Kidney capillary endothelial cell (primary cell): ENCODE measurements around the gene ISX.

Experiments
- DNase-seq: peaks from one replicate; pipeline ENCODE4 v3.0.0-alpha.2; 2018; ENCODE audit warnings: low spot score

The ISX gene

DNA sequence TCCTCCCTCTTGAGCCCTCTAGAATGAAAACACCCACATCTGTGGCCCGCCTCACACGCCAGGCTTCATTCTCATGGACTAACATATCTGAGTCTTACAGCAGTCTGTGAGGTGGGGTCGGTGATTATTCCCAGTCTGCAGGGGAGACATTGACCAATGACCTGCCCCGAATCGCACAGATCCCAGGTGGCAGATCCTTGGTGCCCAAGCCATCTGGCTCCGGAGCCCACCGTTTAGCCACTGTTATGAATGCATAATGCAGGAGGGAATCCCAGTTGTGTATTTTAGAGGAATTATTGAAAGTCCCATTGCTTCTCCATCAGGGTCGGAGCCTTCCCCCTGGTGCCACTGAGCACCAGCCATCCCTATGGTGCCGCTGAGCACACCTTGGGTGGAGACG, 47.4 kb downstream of the ISX start:
- DNase-seq, result no peak

DNA sequence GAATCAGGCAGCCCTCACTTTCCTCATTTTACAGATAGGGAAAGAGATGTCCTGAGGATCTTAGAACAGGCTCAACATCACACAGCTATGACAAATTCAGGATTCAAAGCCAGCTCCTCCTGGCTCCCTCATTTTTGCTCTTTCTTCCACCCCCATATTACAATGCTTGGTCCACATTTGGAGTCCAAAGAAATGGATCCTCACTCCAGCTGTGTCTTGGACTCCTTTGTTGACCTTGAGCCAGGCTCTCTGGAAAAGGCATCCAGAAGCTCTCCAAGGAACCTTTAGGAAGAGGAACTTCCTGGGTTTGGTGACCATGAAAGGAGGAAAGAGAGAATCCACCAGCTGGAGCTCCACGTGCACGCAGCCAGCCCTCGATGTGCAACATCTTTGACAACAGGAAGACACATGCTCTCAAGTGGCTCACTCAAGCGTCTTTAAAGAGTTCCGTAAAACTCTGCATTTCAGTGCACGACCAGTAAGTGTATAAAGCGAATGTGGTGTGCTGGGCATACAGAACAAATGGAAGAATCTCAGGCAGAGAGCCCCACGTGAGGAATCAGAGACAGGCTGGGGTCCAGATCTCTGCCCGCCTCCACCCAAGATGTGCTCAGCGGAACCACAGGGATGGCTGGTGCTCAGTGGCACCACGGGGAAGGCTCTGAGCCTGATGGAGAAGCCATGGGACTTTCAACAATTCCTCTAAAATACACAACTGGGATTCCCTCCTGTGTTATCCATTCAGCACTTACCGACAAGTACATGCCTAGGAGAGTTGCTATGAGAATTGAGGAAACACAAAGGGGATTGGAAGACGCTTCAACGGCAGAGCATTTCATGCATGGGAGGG, 48.4 kb downstream of the ISX start:
- DNase-seq, result no peak

DNA sequence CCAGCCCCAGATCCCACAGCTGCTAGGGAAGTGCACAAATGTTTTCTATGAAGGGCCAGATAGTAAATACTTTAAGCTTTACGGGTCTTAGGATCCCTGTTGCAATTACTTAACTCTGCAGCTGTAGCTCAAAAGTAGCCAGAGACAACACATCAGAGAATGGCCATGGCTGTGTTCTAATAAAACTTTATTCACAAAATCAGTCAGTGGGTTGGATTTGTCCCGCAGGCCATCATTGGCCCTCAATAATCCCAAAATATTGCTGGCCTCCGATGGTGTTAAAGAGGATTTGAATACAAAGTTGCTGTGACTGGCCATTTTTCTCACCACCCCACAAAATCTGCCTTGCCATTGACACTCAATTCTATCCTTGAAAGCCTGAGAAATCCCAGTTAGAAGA, 49.6 kb downstream of the ISX start:
- DNase-seq, result no peak

DNA sequence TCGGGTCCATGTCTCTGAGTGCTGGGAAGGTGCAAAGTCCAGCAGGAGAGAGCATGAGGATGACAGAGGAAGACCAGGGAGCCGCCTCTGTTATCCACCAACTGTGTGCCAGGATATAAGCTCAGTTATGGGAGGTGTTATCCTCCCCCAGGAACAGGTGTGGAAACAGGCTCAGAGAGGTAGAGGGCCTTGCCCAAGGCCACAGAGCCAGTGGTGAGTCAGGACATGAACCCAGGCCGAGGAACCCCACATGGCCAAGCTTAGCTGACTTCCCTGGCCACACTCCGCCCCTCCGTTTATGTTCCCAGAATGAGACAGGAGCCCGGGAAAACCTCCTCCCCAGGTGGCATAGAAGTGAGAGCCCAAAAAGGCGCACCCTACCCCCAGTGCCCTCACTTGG, 50.3 kb downstream of the ISX start:
- no peak for DNase-seq

DNA sequence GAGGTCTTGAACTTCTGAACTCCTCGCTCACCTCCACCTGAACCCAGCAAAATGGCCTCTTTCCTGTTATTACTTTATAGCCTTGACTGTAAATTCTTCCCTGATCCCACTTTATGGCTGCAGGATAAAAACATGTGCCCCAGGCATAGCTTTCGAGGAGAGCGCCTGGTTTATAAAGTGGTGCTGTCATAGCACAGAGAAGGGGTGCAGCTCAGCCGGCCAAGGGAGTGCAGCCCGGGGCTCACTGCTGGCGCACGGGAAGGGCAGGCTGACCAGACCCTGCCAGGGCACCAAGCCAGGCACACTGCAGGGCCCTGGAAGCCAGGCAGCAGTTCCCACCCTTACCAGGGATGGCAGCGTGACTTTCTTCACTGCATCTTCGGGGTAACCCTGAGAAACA, 50.9 kb downstream of the ISX start:
- no peak for DNase-seq

DNA sequence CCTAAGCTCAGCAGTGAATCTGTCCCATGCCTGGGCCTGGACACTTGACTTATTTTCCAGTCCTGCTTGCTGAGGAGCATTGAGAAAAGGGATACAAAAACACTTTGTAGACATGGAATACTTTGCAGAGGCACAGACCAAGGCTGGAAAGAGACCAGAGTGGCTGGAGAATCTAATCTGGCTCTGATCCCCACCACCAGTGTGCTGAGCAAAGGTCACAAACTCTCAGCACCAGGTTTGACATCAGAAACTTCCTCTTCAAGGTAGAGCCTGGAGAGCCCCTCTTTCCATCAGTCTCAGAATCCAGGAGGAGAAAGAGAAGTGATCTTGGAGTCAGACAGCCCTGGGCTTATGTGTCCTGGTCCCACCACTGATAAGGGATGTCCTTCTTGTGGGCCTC, 53.5 kb downstream of the ISX start:
- DNase-seq, result no peak

DNA sequence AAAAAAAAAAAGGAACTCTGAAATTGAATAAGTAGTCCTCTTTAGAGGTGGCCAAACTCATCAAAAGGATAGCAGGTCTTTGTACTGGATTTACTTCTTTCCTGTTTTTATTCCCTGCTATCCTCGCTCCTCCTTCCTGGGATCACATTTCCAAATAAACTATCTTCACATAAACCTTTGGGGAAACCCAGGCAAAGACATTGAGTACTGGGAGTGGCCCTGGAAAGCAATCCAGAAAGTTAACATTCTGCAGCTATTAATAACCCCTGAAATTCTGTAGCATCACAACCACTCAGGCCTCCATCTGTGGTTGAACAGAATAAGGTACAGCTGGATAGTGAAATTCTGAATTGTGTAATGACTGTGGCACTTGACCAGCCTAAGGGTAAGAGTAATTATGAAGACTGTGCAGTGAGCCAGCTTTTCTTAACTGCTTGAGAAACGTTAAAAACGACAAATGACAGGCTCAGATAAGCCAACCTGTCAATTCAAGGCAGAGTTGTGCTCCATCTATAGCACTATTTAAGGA, 58.8 kb downstream of the ISX start:
- no peak for DNase-seq

DNA sequence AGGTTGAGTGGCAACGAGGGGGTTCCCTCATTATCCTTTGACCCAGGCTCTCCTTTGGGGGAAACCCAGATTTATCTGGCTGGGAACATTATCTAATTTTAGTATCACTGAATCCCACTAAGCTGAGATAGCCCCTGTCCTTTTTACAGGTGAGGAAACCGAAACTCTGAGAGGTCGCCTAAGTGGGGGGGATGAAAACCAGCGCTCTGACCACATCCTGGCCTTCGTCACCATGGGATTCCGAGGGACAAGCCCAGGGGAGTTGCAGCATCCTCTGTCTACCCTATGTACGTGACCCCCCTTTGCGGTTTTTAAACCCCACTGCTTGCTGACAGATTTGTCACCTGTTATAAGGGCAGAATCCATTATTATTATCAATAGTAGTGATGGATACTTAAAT, 61.0 kb downstream of the ISX start:
- no peak for DNase-seq

DNA sequence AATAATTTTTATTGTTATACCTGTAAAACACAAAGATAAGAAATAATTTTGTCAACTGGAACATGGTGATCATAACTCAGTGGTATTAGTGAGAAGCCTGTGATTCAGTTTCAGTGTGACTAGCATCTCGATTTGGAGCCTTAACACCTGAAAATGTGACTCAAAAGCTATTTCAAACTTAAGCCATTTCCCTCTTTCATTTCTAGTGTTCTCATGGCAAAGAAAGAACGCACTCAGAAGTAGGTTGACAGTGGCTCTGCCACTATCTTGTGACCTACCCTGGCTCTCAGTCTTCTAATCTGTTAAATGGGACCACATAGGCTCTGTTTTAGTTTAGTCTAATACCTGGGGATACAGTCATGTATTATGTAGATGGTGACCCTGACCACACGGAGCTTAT, 62.7 kb downstream of the ISX start:
- DNase-seq, result no peak

DNA sequence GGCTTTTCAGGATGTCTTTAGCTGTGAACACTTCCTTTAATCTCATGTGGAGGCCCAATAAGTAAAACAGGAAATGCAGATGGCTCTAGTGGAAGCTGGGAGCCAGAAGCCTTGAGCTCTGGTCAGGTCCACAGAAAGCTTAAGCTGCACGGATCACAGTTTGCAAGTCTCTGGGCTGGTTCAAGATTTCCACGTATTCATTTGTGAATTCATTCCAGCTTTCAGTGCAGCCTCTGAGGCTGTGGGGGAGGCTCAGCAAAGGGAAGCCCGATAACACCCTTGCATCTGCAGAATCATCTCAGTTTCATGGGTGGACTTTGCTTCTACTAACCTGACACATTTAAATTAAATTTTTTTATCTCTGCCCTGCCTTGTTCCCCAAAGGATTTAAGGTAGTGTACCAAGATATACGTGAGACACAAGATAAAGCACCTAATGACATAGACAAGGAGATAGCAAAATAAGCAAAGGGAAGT, 65.6 kb downstream of the ISX start:
- no peak for DNase-seq

DNA sequence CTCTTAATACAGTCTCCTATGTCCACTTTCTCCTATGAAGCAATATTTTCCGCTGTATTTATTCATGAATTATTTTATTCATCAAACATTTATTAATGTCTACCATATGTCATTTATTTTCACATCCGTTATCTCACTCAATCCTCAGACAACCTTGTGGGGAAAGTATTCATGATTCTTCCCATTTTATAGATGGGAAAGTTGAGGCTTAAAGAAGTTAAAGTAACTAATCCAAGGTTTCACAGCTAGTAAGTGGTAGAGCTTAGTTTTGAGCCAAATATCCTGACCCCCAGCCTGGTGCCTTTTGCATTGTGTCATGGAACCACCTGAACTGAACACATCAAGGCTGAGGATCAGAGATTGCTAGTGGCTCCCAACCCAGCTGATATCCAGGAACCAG, 66.6 kb downstream of the ISX start:
- DNase-seq, result no peak

DNA sequence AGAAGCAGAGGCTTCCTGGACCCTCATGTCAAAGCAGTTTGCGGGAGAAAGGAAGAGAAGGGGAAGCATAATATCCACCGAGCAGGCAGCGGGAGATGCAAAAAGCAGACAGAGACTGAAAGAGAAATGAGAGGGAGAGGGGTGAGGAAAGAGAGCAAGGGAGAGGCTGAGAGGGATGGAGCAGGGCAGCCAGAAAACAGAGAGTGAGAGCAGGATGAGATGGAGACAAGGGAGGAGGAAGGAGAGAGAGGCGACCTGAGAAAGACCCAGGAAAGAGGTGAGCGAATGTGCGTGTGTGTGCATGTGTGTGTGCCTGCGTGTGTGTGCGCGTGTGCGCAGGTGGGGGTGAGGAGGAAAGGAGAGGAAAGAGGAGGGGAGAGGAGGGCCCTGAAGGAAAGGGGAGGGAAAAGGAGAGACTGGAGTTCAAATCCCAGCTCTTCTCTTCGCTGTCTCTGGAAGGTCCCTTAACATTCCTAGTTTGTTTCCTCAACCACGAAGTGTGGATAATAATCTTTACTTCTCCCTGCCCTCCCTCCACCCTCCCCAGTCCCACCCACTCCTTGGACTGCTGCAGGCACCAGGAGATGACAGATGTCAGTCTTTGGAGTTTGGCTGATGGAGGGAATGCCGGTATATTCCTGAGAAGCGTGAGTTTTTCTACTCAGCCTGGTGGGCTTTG, 67.9 kb downstream of the ISX start:
- DNase-seq, result no peak

DNA sequence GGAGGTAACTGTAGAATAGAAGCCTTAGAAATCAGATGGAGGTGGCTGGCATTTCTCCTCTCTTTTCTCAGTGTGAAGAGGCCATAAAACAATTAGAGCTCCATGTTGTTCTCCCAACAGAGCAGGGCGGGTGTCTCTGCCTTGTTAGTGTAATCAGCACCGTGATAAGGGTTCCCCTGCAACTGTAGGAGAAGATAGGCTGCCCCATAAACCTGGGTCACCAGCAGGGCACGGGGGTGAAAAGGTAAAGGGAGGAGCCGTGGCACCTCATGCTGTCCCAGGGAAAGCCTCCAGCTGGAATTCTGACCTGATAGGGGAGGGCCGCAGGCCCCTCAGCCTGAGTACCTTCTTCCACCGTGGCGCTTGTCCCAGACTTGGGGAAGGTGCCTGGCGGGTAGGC, 68.7 kb downstream of the ISX start:
- DNase-seq, result no peak

DNA sequence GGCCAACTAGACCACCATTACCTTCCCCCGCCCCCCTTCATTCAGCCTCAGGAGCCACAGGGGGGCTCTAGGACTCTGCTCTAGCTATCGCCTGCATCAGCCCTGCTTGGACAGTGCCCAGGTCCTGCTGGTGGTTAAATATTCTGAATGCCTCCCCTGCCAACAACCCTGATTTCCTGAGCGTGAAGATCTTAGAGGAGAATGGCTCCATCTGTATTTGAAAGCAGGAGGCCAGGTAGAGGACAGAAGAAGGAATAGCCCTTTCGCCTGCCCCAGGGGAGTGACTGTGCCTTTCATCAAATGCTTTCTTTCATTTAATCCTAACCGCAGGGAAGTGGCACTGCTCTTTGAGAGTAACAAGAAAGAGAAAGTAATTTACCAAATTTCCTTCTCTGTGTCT, 69.2 kb downstream of the ISX start:
- DNase-seq, result no peak
